GM12875 (cell line): ENCODE results near the gene XKR7.

Experiments used
- H3K4me3 ChIP-seq: one replicate; pipeline ENCODE4 v1.5.1; 2011; ENCODE audit warnings: low read depth, low read length, control low read depth
- TF ChIP-seq, protein P1 (sequence below): IDR thresholded peaks from 2 replicates; pipeline ENCODE4 v1.5.1; 2011; ENCODE audit warnings: low read depth, mild to moderate bottlenecking, control low read depth, inconsistent platforms, low read length, moderate library complexity, borderline replicate concordance; ENCODE audit not compliant: insufficient read depth

XKR7 gene

GRCh38 chr20:31979713-31980426 lies 11.9 kb downstream of the XKR7 start:
- TF ChIP-seq, protein P1, sequence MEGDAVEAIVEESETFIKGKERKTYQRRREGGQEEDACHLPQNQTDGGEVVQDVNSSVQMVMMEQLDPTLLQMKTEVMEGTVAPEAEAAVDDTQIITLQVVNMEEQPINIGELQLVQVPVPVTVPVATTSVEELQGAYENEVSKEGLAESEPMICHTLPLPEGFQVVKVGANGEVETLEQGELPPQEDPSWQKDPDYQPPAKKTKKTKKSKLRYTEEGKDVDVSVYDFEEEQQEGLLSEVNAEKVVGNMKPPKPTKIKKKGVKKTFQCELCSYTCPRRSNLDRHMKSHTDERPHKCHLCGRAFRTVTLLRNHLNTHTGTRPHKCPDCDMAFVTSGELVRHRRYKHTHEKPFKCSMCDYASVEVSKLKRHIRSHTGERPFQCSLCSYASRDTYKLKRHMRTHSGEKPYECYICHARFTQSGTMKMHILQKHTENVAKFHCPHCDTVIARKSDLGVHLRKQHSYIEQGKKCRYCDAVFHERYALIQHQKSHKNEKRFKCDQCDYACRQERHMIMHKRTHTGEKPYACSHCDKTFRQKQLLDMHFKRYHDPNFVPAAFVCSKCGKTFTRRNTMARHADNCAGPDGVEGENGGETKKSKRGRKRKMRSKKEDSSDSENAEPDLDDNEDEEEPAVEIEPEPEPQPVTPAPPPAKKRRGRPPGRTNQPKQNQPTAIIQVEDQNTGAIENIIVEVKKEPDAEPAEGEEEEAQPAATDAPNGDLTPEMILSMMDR, result no peak
- no peak overlapping the region for H3K4me3 ChIP-seq

GRCh38 chr20:31981784-31982183 lies 13.8 kb downstream of the XKR7 start:
- TF ChIP-seq, protein P1, result no peak
- no peak overlapping the region for H3K4me3 ChIP-seq

DNA sequence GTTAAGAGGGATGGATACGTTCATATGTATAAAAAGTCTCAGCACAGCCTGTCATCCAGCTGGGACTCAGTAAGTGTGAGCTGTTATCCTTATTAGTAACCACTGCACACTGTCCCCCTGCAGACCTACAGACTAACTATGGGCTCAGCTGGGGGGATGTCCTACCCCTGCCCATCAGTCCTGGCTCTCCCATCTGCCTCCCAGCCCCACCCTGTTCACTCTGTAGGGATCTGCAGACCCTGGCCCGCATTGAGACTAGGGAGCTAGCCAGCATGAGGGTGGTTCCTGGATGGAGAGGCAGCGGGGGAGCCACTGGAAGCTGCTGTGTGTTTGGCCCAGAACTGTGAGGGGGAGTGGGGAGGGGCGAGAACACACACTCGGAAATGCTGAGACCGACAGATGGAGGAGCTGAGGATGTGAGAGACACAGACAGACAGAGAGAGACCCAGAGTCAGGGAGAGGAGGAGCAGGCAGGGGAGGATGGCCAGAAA lies 17.1 kb downstream of the XKR7 start:
- TF ChIP-seq, protein P1, result no peak
- no peak overlapping the region for H3K4me3 ChIP-seq

DNA sequence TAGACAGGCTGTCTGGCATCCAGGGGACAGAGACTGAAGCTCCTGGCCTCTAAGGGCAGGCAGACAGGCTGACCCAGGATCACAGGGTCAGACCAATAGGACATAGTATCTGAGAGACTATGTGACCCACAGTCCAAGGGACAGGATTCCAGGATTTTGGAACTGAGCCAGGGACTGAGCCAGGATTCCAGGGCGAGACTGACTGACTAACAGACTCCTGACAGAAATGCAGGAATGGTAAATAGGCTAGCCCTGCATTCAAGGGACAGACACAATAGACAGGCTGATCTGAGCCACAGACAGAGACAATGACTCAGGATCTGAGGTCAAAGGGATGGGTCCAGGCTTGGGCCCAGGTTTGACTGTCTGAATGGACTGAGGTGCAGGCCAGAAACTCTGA lies 19.8 kb downstream of the XKR7 start:
- TF ChIP-seq, protein P1, result no peak
- no peak overlapping the region for H3K4me3 ChIP-seq

GRCh38 chr20:31988430-31989015 lies 20.6 kb downstream of the XKR7 start:
- no peak overlapping the region for H3K4me3 ChIP-seq
- TF ChIP-seq, protein P1, result no peak

- no peak overlapping the region for H3K4me3 ChIP-seq
- TF ChIP-seq, protein P1, result no peak
These were observed 21.2 kb downstream of the XKR7 start for GRCh38 chr20:31989030-31989645.
